Smooth muscle cell (in vitro differentiated cells): Measurements from ENCODE around the gene ARGFX. TPM values are rescaled to one million over a fixed set of nuclear protein-coding genes. Genes with fewer than 3 reads are reported as not detected.
A peak's percentile ranks its signal among the peaks of the same experiment; 100 is the strongest.

ENCODE experiments used
- DNase-seq: peaks from one replicate; lab custom pipeline; 2025; ENCODE audit not compliant: unreplicated experiment; lab: John Stamatoyannopoulos, UW
- H2AFZ ChIP-seq: fragments of 200-600 bp; sonication (generic); 2 replicates; pipeline ENCODE4 v1.6.0; 2016; ENCODE audit warnings: antibody characterized with exemption, low read depth, mild to moderate bottlenecking
- H3F3A ChIP-seq: fragments of 200-600 bp; sonication (generic); 2 replicates; pipeline ENCODE4 v1.6.0; 2017; ENCODE audit warnings: antibody characterized with exemption, low read depth
- H3K27ac ChIP-seq: fragments of 200-600 bp; sonication (generic); 2 replicates; pipeline ENCODE4 v1.5.1; 2016; ENCODE audit warnings: low read depth, mild to moderate bottlenecking
- H3K27me3 ChIP-seq: fragments of 200-600 bp; sonication (generic); 2 replicates; pipeline ENCODE4 v1.6.1; 2016; ENCODE audit warnings: low read depth, mild to moderate bottlenecking
- H3K36me3 ChIP-seq: fragments of 200-600 bp; sonication (generic); 2 replicates; pipeline ENCODE4 v1.5.1; 2016; ENCODE audit warnings: low read depth
- H3K4me1 ChIP-seq: fragments of 200-600 bp; sonication (generic); 2 replicates; pipeline ENCODE4 v1.5.1; 2016; ENCODE audit warnings: low read depth
- H3K4me2 ChIP-seq: fragments of 200-600 bp; sonication (generic); 2 replicates; pipeline ENCODE4 v1.6.0; 2016; ENCODE audit warnings: mild to moderate bottlenecking
- H3K4me3 ChIP-seq: fragments of 200-600 bp; sonication (generic); 2 replicates; pipeline ENCODE4 v1.5.1; 2016; ENCODE audit warnings: mild to moderate bottlenecking
- H3K79me2 ChIP-seq: fragments of 200-600 bp; sonication (generic); 2 replicates; pipeline ENCODE4 v1.6.0; 2016; ENCODE audit warnings: low read depth, mild to moderate bottlenecking
- H3K9ac ChIP-seq: fragments of 200-600 bp; sonication (generic); 2 replicates; pipeline ENCODE4 v1.6.0; 2016; ENCODE audit warnings: low read depth
- H3K9me3 ChIP-seq: fragments of 200-600 bp; sonication (generic); replicated peaks from 2 replicates; pipeline ENCODE4 v1.5.1; 2016; ENCODE audit warnings: low read depth
- H4K20me1 ChIP-seq: fragments of 200-600 bp; sonication (generic); 2 replicates; pipeline ENCODE4 v1.6.0; 2016; ENCODE audit warnings: low read depth
- CTCF ChIP-seq: fragments of 200-600 bp; sonication (generic); IDR thresholded peaks from 2 replicates; pipeline ENCODE4 v1.5.1; 2017; ENCODE audit warnings: borderline replicate concordance, mild to moderate bottlenecking, antibody characterized with exemption; ENCODE audit not compliant: insufficient read depth, poor library complexity, severe bottlenecking
- WGBS: methylation state at CpG from one replicate; pipeline ENCODE4 v1.1.7; 2016; ENCODE audit warnings: low lambda C conversion rate; 5-methylcytosine and 5-hydroxymethylcytosine counted together
- polyA plus RNA-seq: library from polyadenylated mRNA; unstranded; fragments of >200 nt; fragmentation: Nextera tagmentation; extraction: Ambion mirVana; gene quantifications from 2 replicates; pipeline ENCODE4 v1.2.1, GENCODE V29; 2016
- total RNA-seq: library from RNA; depleted of rRNA; stranded (reverse); fragments of >200 nt; gene quantifications from 2 replicates; pipeline ENCODE4 v1.2.3, GENCODE V29; 2014

Gene ARGFX
- total RNA-seq: not detected in 2 replicates
- not detected in 2 replicates for polyA plus RNA-seq

GRCh38 chr3:121567649-121568048 is at the start of gene ARGFX:
TSS of gene ARGFX (plus strand) at chr3:121567949. CDS start at chr3:121570714, 2,765 bp downstream.
- Histone ChIP-seq H3K4me1 (no peaks in the 10 kb centered on the region), H3K27ac (no peak within 1 kb of the TSS), H3K79me2 (no peaks in the 10 kb centered on the region), H3F3A (no peaks in the 10 kb centered on the region), H3K4me2 (no peak within 1 kb of the TSS), H2AFZ (no peak within 1 kb of the TSS), H3K9me3 (no peaks in the 10 kb centered on the region), H3K27me3 (no peaks in the 10 kb centered on the region), H3K4me3 (no peak within 1 kb of the TSS), H3K36me3 (no peaks in the 10 kb centered on the region), H4K20me1 (no peaks in the 10 kb centered on the region), H3K9ac (no peak within 1 kb of the TSS)
- WGBS: 92% methylated on average over 5 of the region's 5 CpGs
- no peak for DNase-seq
- TF ChIP-seq CTCF: no peak

GRCh38 chr3:121517953-121518655 is 49.6 kb upstream of the ARGFX start:
- no peak for DNase-seq

GRCh38 chr3:121520510-121520909 is 47.2 kb upstream of the ARGFX start:
- Histone ChIP-seq H3F3A (no peaks in the 10 kb centered on the region), H3K36me3 (no peaks in the 10 kb centered on the region), H3K4me3 (no peak overlapping the region), H3K9ac (no peak overlapping the region), H3K4me1 (no peaks in the 10 kb centered on the region), H3K9me3 (no peaks in the 10 kb centered on the region), H2AFZ (no peak overlapping the region), H4K20me1 (no peaks in the 10 kb centered on the region), H3K27ac (no peak overlapping the region), H3K79me2 (no peaks in the 10 kb centered on the region), H3K4me2 (no peak overlapping the region), H3K27me3 (no peaks in the 10 kb centered on the region)
- DNase-seq: no peak
- TF ChIP-seq CTCF: no peak
- 100% methylated on average over 3 of the region's 3 CpGs for WGBS

More at GRCh38 chr3:121517953-121518655, 49.6 kb upstream of the ARGFX start:
- Histone ChIP-seq H3K36me3 (no peaks in the 10 kb centered on the region), H3K4me2 (no peak overlapping the region), H4K20me1 (no peaks in the 10 kb centered on the region), H3F3A (no peaks in the 10 kb centered on the region), H3K4me1 (no peaks in the 10 kb centered on the region), H3K27me3 (no peaks in the 10 kb centered on the region), H2AFZ (no peak overlapping the region), H3K4me3 (no peak overlapping the region), H3K9me3 (no peaks in the 10 kb centered on the region), H3K9ac (no peak overlapping the region), H3K79me2 (no peaks in the 10 kb centered on the region), H3K27ac (no peak overlapping the region)
- 96% methylated on average over 5 of the region's 5 CpGs for WGBS
- TF ChIP-seq CTCF: no peak

- Histone ChIP-seq H3F3A (no peaks in the 10 kb centered on the region), H3K9ac (no peak overlapping the region), H3K4me2 (no peak overlapping the region), H3K4me1 (no peaks in the 10 kb centered on the region), H3K9me3 (no peaks in the 10 kb centered on the region), H3K4me3 (no peak overlapping the region), H3K79me2 (no peaks in the 10 kb centered on the region), H2AFZ (peak overlapping the region; percentile 3), H3K36me3 (no peaks in the 10 kb centered on the region), H3K27ac (no peak overlapping the region), H3K27me3 (no peaks in the 10 kb centered on the region), H4K20me1 (no peaks in the 10 kb centered on the region)
- no peak for DNase-seq
- WGBS: 83% methylated on average over 3 of the region's 3 CpGs
- TF ChIP-seq CTCF: peak; percentile 35
Observed at GRCh38 chr3:121529308-121529707, 38.4 kb upstream of the ARGFX start.
